Measurements from ENCODE around the gene RNU6-1.

Gene RNU6-1

DNA sequence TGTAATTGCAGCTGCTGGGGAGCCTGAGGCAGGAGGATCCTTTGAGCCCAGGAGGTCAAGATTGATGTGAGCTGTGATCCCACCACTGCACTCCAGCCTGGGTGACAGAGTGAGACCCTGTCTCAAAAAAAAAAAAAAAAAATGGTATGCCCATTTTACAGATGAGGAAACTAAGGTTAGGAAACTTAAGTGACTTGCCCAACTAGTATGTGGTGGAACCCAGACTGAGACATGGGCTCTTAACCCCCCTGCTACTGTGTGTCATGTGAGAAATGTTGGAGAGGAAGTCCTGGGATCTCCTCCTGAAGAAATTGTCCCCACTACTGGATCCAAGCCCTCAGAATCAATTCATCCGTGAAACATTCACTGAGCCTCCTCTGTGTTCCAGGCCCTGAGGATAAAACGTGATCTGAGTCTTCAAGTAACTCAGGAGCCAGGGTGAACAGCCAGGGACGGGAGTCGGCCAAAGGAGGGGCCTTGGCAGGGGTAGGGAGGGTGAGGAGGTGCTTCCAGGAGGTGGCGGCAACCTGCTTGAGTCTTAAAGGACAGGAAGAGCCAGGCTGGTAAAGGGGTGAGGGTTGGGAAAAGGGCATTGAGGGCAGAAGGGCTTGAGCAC is 19.6 kb upstream of the RNU6-1 start:
- in situ Hi-C loops (cut with MboI; ENCODE audit: low sequenced_read_pairs): loop anchor here (25.0 kb wide), 1 partner anchor 303 kb away; no protein-coding TSS in a partner anchor

- in situ Hi-C loops (cut with MboI; ENCODE audit: low sequenced_read_pairs): loop anchor here (25.0 kb wide), 1 partner anchor 305 kb away; no protein-coding TSS in a partner anchor
Observed at GRCh38 chr15:67857220-67857619, 17.4 kb upstream of the RNU6-1 start.

- in situ Hi-C loops (cut with MboI; ENCODE audit: low sequenced_read_pairs): loop anchor here (25.0 kb wide), 1 partner anchor 306 kb away; no protein-coding TSS in a partner anchor
Observed at GRCh38 chr15:67855842-67856241, 16.0 kb upstream of the RNU6-1 start.

- in situ Hi-C loops (cut with MboI; ENCODE audit: low sequenced_read_pairs): loop anchor here (25.0 kb wide), 1 partner anchor 308 kb away; no protein-coding TSS in a partner anchor
Observed at GRCh38 chr15:67854358-67854757, 14.5 kb upstream of the RNU6-1 start.

GRCh38 chr15:67853454-67853853 is 13.6 kb upstream of the RNU6-1 start:
- in situ Hi-C loops (cut with MboI; ENCODE audit: low sequenced_read_pairs): loop anchor here (25.0 kb wide), 1 partner anchor 309 kb away; no protein-coding TSS in a partner anchor

- in situ Hi-C loops (cut with MboI; ENCODE audit: low sequenced_read_pairs): loop anchor here (25.0 kb wide), 1 partner anchor 310 kb away; no protein-coding TSS in a partner anchor
Observed at GRCh38 chr15:67852418-67852817, 12.6 kb upstream of the RNU6-1 start.

- in situ Hi-C loops (cut with MboI; ENCODE audit: low sequenced_read_pairs): loop anchor here (25.0 kb wide), 1 partner anchor 311 kb away; no protein-coding TSS in a partner anchor
Observed at GRCh38 chr15:67850994-67851571, 11.2 kb upstream of the RNU6-1 start.

- in situ Hi-C loops (cut with MboI; ENCODE audit: low sequenced_read_pairs): loop anchor here (25.0 kb wide), 1 partner anchor 312 kb away; no protein-coding TSS in a partner anchor
Observed at GRCh38 chr15:67850336-67850735, 10.5 kb upstream of the RNU6-1 start.

GRCh38 chr15:67849538-67849937 is 9.7 kb upstream of the RNU6-1 start:
- in situ Hi-C loops (cut with MboI; ENCODE audit: low sequenced_read_pairs): loop anchor here (25.0 kb wide), 1 partner anchor 387 kb away; no protein-coding TSS in a partner anchor

GRCh38 chr15:67845974-67846373 is 6.1 kb upstream of the RNU6-1 start:
- in situ Hi-C loops (cut with MboI; ENCODE audit: low sequenced_read_pairs): loop anchor here (25.0 kb wide), 1 partner anchor 384 kb away; no protein-coding TSS in a partner anchor

DNA sequence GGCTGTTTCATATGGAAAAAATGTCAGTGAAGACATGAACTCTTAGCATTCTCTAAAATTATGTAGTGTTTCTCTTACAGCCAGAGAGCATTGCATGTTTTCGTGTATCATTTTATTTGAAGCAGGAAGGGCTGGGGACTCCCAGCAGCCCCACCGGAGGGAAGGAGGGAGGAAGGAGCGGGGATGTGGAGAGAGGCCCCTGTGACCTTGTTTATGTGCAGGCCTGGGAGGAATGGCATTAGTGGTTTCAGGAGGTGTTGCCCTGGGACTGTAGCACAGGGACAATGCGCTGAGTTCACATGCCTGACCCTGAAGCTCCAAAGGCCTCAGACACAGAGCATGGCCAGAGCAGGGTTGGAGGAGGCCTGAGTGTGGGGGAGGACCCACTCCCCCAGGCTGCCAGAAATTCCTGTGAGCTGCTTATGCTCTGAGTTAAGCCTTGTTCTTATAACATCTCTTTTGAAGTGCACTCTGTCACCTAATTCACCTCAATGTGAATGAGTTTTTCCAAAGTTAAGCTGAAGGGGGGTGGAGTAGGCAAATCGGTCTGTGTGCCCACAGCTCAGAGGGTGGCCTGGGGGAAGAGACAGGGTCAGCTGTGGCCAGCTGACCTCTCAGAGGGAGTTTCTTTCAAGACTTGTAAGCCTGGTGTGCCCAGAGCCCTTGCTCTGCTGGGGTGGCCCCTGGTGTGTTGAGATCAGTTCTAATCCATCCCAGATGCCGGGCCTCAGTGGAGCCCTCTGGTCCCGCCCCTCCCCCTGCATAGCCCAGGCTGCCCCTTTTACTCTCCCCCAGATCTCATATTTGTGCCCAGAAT is 3.9 kb upstream of the RNU6-1 start:
- in situ Hi-C loops (cut with MboI; ENCODE audit: low sequenced_read_pairs): loop anchor here (25.0 kb wide), 1 partner anchor 381 kb away; no protein-coding TSS in a partner anchor

- in situ Hi-C loops (cut with MboI; ENCODE audit: low sequenced_read_pairs): loop anchor here (25.0 kb wide), 1 partner anchor 381 kb away; no protein-coding TSS in a partner anchor
Observed at GRCh38 chr15:67843092-67843501, 3.3 kb upstream of the RNU6-1 start.

- in situ Hi-C loops (cut with MboI; ENCODE audit: low sequenced_read_pairs): loop anchor here (25.0 kb wide), 1 partner anchor 379 kb away; no protein-coding TSS in a partner anchor
Observed at GRCh38 chr15:67841513-67841762, 1.6 kb upstream of the RNU6-1 start.

GRCh38 chr15:67840749-67841512 is 1.1 kb upstream of the RNU6-1 start:
- in situ Hi-C loops (cut with MboI; ENCODE audit: low sequenced_read_pairs): loop anchor here (25.0 kb wide), 1 partner anchor 379 kb away; no protein-coding TSS in a partner anchor

GRCh38 chr15:67839499-67839928 is 331 bp downstream of the RNU6-1 start:
- in situ Hi-C loops (cut with MboI; ENCODE audit: low sequenced_read_pairs): loop anchor here (25.0 kb wide), 1 partner anchor 377 kb away; no protein-coding TSS in a partner anchor

- in situ Hi-C loops (cut with MboI; ENCODE audit: low sequenced_read_pairs): loop anchor here (25.0 kb wide), 1 partner anchor 377 kb away; no protein-coding TSS in a partner anchor
Observed at GRCh38 chr15:67838789-67839332, 984 bp downstream of the RNU6-1 start.

GRCh38 chr15:67836955-67837354 is 2.9 kb downstream of the RNU6-1 start:
- in situ Hi-C loops (cut with MboI; ENCODE audit: low sequenced_read_pairs): loop anchor here (25.0 kb wide), 1 partner anchor 375 kb away; no protein-coding TSS in a partner anchor

- in situ Hi-C loops (cut with MboI; ENCODE audit: low sequenced_read_pairs): loop anchor here (25.0 kb wide), 1 partner anchor 374 kb away; no protein-coding TSS in a partner anchor
Observed at GRCh38 chr15:67836477-67836876, 3.4 kb downstream of the RNU6-1 start.

DNA sequence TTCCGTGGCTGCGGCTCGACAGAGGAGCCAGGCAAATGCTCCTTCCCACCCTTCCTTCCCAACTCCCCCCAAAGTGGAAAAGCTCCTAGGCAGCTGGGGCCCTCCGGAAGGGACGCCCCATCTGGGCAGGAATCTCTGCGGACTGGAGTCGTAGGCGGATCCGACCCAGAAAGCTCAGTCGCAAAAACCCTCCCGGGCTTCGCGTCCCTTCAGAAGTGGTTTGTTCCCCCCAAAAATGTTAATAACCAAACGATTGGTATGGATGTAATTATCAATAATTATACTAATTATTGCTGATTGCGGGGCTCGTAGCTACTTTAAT is 3.8 kb downstream of the RNU6-1 start:
- in situ Hi-C loops (cut with MboI; ENCODE audit: low sequenced_read_pairs): loop anchor here (25.0 kb wide), 1 partner anchor 374 kb away; no protein-coding TSS in a partner anchor

All from HL-60/S4 treated with phorbol 12-myristate 13-acetate at 8.2 ng/mL for 4 days and 3 days (cell line).